Caco-2 (cell line): ENCODE measurements around the gene ERC1. TPM values are rescaled to one million over a fixed set of nuclear protein-coding genes. Genes with fewer than 3 reads are reported as not detected.
A peak's percentile ranks its signal among the peaks of the same experiment; 100 is the strongest.
"Not testable (repeated sequence)": the region's sequence is repeated elsewhere in the genome, so short reads cannot be mapped to it uniquely, and the experiment has no call there.

Source experiments
- BruUV-seq: library from RNA; stranded (reverse); fragments of 400-500 nt; replicated peaks from 2 replicates; lab custom pipeline; 2021; lab: Mats Ljungman, UMichigan
- CTCF ChIA-PET: fragments of 300-600 bp; sonication (Branson Sonifier 250); formaldehyde crosslinking; loops from one replicate; lab custom pipeline; 2022; ENCODE audit warnings: antibody characterized with exemption; lab: Charles Lee
- POLR2A ChIA-PET: fragments of 300-600 bp; sonication (Branson Sonifier 250); formaldehyde crosslinking; loops from one replicate; lab custom pipeline; 2022; ENCODE audit warnings: antibody characterized with exemption; lab: Charles Lee
- DNase-seq, 2 experiments: peaks; one replicate each; pipeline versions ENCODE4 v3.0.0 to v3.0.0-alpha.2; 2020 to 2022
- H3K27me3 ChIP-seq: replicated peaks from 2 replicates; pipeline ENCODE4 v1.6.0; 2011; ENCODE audit warnings: low read length; ENCODE audit not compliant: control insufficient read depth, insufficient read depth
- H3K36me3 ChIP-seq: 2 replicates; pipeline ENCODE4 v1.5.1; 2011; ENCODE audit warnings: low read length; ENCODE audit not compliant: control insufficient read depth, insufficient read depth
- H3K4me1 ChIP-seq: fragments of 250-450 bp; sonication (Bioruptor Pico); 2 replicates; pipeline ENCODE4 v1.5.1; 2020; ENCODE audit warnings: mild to moderate bottlenecking
- H3K4me3 ChIP-seq: 2 replicates; pipeline ENCODE4 v1.5.1; 2011; ENCODE audit warnings: low read depth, mild to moderate bottlenecking, control low read depth, low read length
- H3K9me3 ChIP-seq: fragments of 250-450 bp; sonication (Bioruptor Pico); 2 replicates; pipeline ENCODE4 v1.5.1; 2020; ENCODE audit warnings: mild to moderate bottlenecking, moderate library complexity
- H3K27ac Mint-ChIP-seq: one replicate; pipeline ENCODE4 v1.8.0; 2022; ENCODE audit warnings: mixed read lengths; ENCODE audit not compliant: unreplicated experiment
- H3K27me3 Mint-ChIP-seq: one replicate; pipeline ENCODE4 v1.8.0; 2022; ENCODE audit warnings: mixed read lengths; ENCODE audit not compliant: insufficient read depth, unreplicated experiment
- H3K36me3 Mint-ChIP-seq: one replicate; pipeline ENCODE4 v1.8.0; 2022; ENCODE audit warnings: mild to moderate bottlenecking, mixed read lengths; ENCODE audit not compliant: insufficient read depth, unreplicated experiment
- H3K4me1 Mint-ChIP-seq: one replicate; pipeline ENCODE4 v1.8.0; 2022; ENCODE audit warnings: low read depth, mixed read lengths; ENCODE audit not compliant: unreplicated experiment
- H3K4me3 Mint-ChIP-seq: one replicate; pipeline ENCODE4 v1.8.0; 2022; ENCODE audit warnings: mild to moderate bottlenecking, moderate library complexity, mixed read lengths; ENCODE audit not compliant: unreplicated experiment
- H3K9me3 Mint-ChIP-seq: one replicate; pipeline ENCODE4 v1.8.0; 2022; ENCODE audit warnings: mixed read lengths; ENCODE audit not compliant: unreplicated experiment
- CTCF ChIP-seq, 2 experiments: fragments of 200-600 bp in 1 of 2; IDR thresholded peaks; 1 replicate in 1 of 2; 2 replicates in 1 of 2; pipeline versions ENCODE4 v1.5.1 to v1.8.0; 2011 to 2022; ENCODE audit warnings: antibody characterized with exemption in 1 of 2, control low read depth in 1 of 2, inconsistent platforms in 1 of 2, low read depth in 1 of 2, low read length in 1 of 2, mild to moderate bottlenecking in 1 of 2, moderate library complexity in 1 of 2; ENCODE audit not compliant: insufficient read depth in 1 of 2, severe bottlenecking in 1 of 2, unreplicated experiment in 1 of 2
- intact Hi-C: fragments of 100-400 bp; cut with micrococcal nuclease; formaldehyde crosslinking; loops from one replicate; pipeline ENCODE4 v1.10.0; 2022; ENCODE audit not compliant: unreplicated experiment
- total RNA-seq: library from RNA; stranded (reverse); gene quantifications from 2 replicates; pipeline ENCODE4 v1.2.3, GENCODE V29; 2022

Gene ERC1
- total RNA-seq, 1 experiment from 2014 or later, result 88.4 TPM

- peaks cover 10% of the 10 kb centered on the region; the same call in 1 of the 2 replicates for H3K4me1 ChIP-seq
- no TSS peak for BruUV-seq
- intact Hi-C loops, result no loop called here
- no peak for DNase-seq
- Mint-ChIP-seq H3K4me3 (no peak overlapping the region), H3K9me3 (no peaks in the 10 kb centered on the region), H3K27ac (no peak overlapping the region), H3K27me3 (no peaks in the 10 kb centered on the region), H3K36me3 (peaks cover 5% of the 10 kb centered on the region), H3K4me1 (peaks cover 18% of the 10 kb centered on the region)
- POLR2A ChIA-PET, result interaction anchor here (0.6 kb wide), 1 partner anchor 47 kb away, joined by 3 read pairs; no protein-coding TSS in a partner anchor
- H3K9me3 ChIP-seq, result no peaks in the 10 kb centered on the region
- no peaks in the 10 kb centered on the region for H3K27me3 ChIP-seq
- no peak overlapping the region for H3K4me3 ChIP-seq
- CTCF ChIA-PET, result interaction anchor here (1.1 kb wide), 1 partner anchor 212 kb away, joined by 3 read pairs; no protein-coding TSS in a partner anchor
- no peak for TF ChIP-seq CTCF (IDR thresholded peaks at IDR 0.05; ENCODE audit: insufficient read depth in 1 of 2, low read depth in 1 of 2, low read length in 1 of 2, severe bottlenecking in 1 of 2, unreplicated experiment in 1 of 2)
- no peaks in the 10 kb centered on the region for H3K36me3 ChIP-seq
These were observed 339.4 kb downstream of the ERC1 start for GRCh38 chr12:1330477-1330827.

GRCh38 chr12:1332327-1332726 lies 341.3 kb downstream of the ERC1 start:
- intact Hi-C loops, result no loop called here
- DNase-seq, result peak in 1 of 2 experiments; percentile 24
- no TSS peak for BruUV-seq
- H3K9me3 ChIP-seq, result no peaks in the 10 kb centered on the region
- Mint-ChIP-seq H3K36me3 (peaks cover 5% of the 10 kb centered on the region), H3K4me1 (peaks cover 22% of the 10 kb centered on the region), H3K9me3 (no peaks in the 10 kb centered on the region), H3K4me3 (no peak overlapping the region), H3K27ac (no peak overlapping the region), H3K27me3 (no peaks in the 10 kb centered on the region)
- H3K4me3 ChIP-seq, result no peak overlapping the region
- ChIA-PET CTCF (interaction anchor here (0.8 to 1.0 kb wide), 3 partner anchors 51 to 581 kb away, joined by 3 to 5 read pairs (median 3); no protein-coding TSS in a partner anchor), POLR2A (no interaction called here)
- H3K36me3 ChIP-seq, result no peaks in the 10 kb centered on the region; the same call in 1 of the 2 replicates
- H3K27me3 ChIP-seq, result no peaks in the 10 kb centered on the region
- peaks cover 11% of the 10 kb centered on the region for H3K4me1 ChIP-seq
- TF ChIP-seq CTCF (IDR thresholded peaks at IDR 0.05; ENCODE audit: insufficient read depth in 1 of 2, low read depth in 1 of 2, low read length in 1 of 2, severe bottlenecking in 1 of 2, unreplicated experiment in 1 of 2), result no peak

- no peaks in the 10 kb centered on the region for H3K27me3 Mint-ChIP-seq
- peak overlapping the region; percentile 1 for H3K27ac Mint-ChIP-seq
- TF ChIP-seq CTCF (IDR thresholded peaks at IDR 0.05; ENCODE audit: insufficient read depth in 1 of 2, low read depth in 1 of 2, low read length in 1 of 2, severe bottlenecking in 1 of 2, unreplicated experiment in 1 of 2), result no peak
- BruUV-seq, result no TSS peak
- Histone ChIP-seq H3K4me3 (no peak overlapping the region), H3K27me3 (no peaks in the 10 kb centered on the region), H3K9me3 (no peaks in the 10 kb centered on the region), H3K36me3 (no peaks in the 10 kb centered on the region; the same call in 1 of the 2 replicates), H3K4me1 (peaks cover 16% of the 10 kb centered on the region)
- intact Hi-C loops, result no loop called here
- no peak overlapping the region for H3K4me3 Mint-ChIP-seq
- peaks cover 20% of the 10 kb centered on the region for H3K4me1 Mint-ChIP-seq
- no peaks in the 10 kb centered on the region for H3K36me3 Mint-ChIP-seq
- H3K9me3 Mint-ChIP-seq, result no peaks in the 10 kb centered on the region
- ChIA-PET POLR2A (no interaction called here), CTCF (no interaction called here)
- no peak for DNase-seq
These were observed 347.6 kb downstream of the ERC1 start for GRCh38 chr12:1338483-1339177.

- H3K27me3 Mint-ChIP-seq, H3K9me3 Mint-ChIP-seq, DNase-seq, H3K36me3 Mint-ChIP-seq, H3K4me3 Mint-ChIP-seq, intact Hi-C loops, H3K27me3 ChIP-seq, BruUV-seq, H3K36me3 ChIP-seq, H3K9me3 ChIP-seq, POLR2A ChIA-PET, H3K27ac Mint-ChIP-seq, CTCF ChIA-PET, H3K4me3 ChIP-seq: not testable (repeated sequence)
- H3K4me1 ChIP-seq, result peaks cover 16% of the 10 kb centered on the region
- peaks cover 20% of the 10 kb centered on the region for H3K4me1 Mint-ChIP-seq
These were observed 348.1 kb downstream of the ERC1 start for GRCh38 chr12:1339178-1339541.
